SHP77 treated with DMSO at 0.1 percent for 48 hours (cell line): ENCODE results near the gene MORF4L1.
"Not testable (repeated sequence)": the region's sequence is repeated elsewhere in the genome, so short reads cannot be mapped to it uniquely, and the experiment has no call there.

Source experiments
- DNase-seq: peaks from one replicate; lab custom pipeline; 2025; lab: John Stamatoyannopoulos, UW

Gene MORF4L1

GRCh38 chr15:78872155-78872971 is at the start of gene MORF4L1:
MORF4L1 (plus strand) TSS chr15:78872890; CDS start chr15:78873018, 128 bp downstream.
- DNase-seq, result peak; percentile 76

- DNase-seq, result no peak
These were observed 43.8 kb upstream of the MORF4L1 start for GRCh38 chr15:78828920-78829319.

- DNase-seq, result no peak
These were observed 42.0 kb upstream of the MORF4L1 start for GRCh38 chr15:78830514-78831228.

GRCh38 chr15:78831229-78832207 is 41.2 kb upstream of the MORF4L1 start:
- no peak for DNase-seq

GRCh38 chr15:78836333-78836732 is 36.4 kb upstream of the MORF4L1 start:
- DNase-seq, result no peak

GRCh38 chr15:78837131-78837530 is 35.6 kb upstream of the MORF4L1 start:
- no peak for DNase-seq

GRCh38 chr15:78837543-78837942 is 35.1 kb upstream of the MORF4L1 start:
- no peak for DNase-seq

GRCh38 chr15:78838489-78838888 is 34.2 kb upstream of the MORF4L1 start:
- no peak for DNase-seq

- not testable (repeated sequence) for DNase-seq
These were observed 33.5 kb upstream of the MORF4L1 start for GRCh38 chr15:78839151-78839550.

GRCh38 chr15:78840661-78841375 is 31.9 kb upstream of the MORF4L1 start:
- no peak for DNase-seq

GRCh38 chr15:78841376-78841706 is 31.3 kb upstream of the MORF4L1 start:
- no peak for DNase-seq

GRCh38 chr15:78841891-78842290 is 30.8 kb upstream of the MORF4L1 start:
- no peak for DNase-seq

GRCh38 chr15:78842519-78842918 is 30.2 kb upstream of the MORF4L1 start:
- no peak for DNase-seq

GRCh38 chr15:78846906-78847305 is 25.8 kb upstream of the MORF4L1 start:
- not testable (repeated sequence) for DNase-seq

GRCh38 chr15:78847387-78847906 is 25.2 kb upstream of the MORF4L1 start:
- DNase-seq, result not testable (repeated sequence)

GRCh38 chr15:78850352-78850751 is 22.3 kb upstream of the MORF4L1 start:
- DNase-seq, result no peak

- no peak for DNase-seq
These were observed 21.5 kb upstream of the MORF4L1 start for GRCh38 chr15:78850941-78851755.

- no peak for DNase-seq
These were observed 19.2 kb upstream of the MORF4L1 start for GRCh38 chr15:78853500-78853899.

GRCh38 chr15:78854833-78855372 is 17.8 kb upstream of the MORF4L1 start:
- no peak for DNase-seq

- DNase-seq, result no peak
These were observed 16.9 kb upstream of the MORF4L1 start for GRCh38 chr15:78855746-78856145.
